Endothelial cell of umbilical vein (primary cell): Measurements from ENCODE around the gene MINAR2.

Source experiments
- FOS ChIP-seq: IDR thresholded peaks from 2 replicates; pipeline ENCODE4 v1.6.1; 2011; ENCODE audit warnings: mild to moderate bottlenecking, low read length, moderate library complexity, borderline replicate concordance; ENCODE audit not compliant: insufficient read depth
- POLR2A ChIP-seq: IDR thresholded peaks from 2 replicates; pipeline ENCODE4 v1.6.1; 2012; ENCODE audit warnings: low read depth, mild to moderate bottlenecking, control low read depth, low read length
- TF ChIP-seq, protein P1 (sequence below), 2 donors: IDR thresholded peaks; 1 replicate in 1 of 2; 2 replicates in 1 of 2; pipeline ENCODE4 v1.5.1; 2011; ENCODE audit warnings: low read length in 2 of 2, mild to moderate bottlenecking in 2 of 2, moderate library complexity in 2 of 2, control low read depth in 1 of 2, inconsistent platforms in 1 of 2, low read depth in 1 of 2; ENCODE audit not compliant: insufficient read depth in 1 of 2; ENCODE audit errors: extremely low read depth in 1 of 2

DNA sequence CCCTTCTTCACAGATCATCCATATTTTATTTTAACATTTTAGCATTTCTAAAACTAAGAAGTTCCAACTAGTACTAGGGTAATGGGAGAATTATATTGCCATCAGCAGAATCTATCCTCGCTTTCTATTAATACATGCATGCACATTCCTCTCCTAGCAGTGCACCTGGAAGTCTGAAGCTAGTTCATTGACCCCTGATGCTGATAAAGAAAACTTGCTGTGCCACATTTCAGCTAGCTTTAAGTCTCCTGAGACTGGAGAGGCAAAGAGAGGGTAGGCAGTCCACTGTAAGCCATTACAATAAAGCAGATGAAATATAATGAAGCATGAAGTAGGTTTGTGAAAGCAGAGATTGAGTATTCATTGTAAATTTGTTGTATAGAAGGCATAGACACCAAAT, 15.8 kb downstream of the MINAR2 start:
- TF ChIP-seq FOS (no peak), POLR2A (no peak)
- TF ChIP-seq, protein P1, sequence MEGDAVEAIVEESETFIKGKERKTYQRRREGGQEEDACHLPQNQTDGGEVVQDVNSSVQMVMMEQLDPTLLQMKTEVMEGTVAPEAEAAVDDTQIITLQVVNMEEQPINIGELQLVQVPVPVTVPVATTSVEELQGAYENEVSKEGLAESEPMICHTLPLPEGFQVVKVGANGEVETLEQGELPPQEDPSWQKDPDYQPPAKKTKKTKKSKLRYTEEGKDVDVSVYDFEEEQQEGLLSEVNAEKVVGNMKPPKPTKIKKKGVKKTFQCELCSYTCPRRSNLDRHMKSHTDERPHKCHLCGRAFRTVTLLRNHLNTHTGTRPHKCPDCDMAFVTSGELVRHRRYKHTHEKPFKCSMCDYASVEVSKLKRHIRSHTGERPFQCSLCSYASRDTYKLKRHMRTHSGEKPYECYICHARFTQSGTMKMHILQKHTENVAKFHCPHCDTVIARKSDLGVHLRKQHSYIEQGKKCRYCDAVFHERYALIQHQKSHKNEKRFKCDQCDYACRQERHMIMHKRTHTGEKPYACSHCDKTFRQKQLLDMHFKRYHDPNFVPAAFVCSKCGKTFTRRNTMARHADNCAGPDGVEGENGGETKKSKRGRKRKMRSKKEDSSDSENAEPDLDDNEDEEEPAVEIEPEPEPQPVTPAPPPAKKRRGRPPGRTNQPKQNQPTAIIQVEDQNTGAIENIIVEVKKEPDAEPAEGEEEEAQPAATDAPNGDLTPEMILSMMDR (IDR thresholded peaks at IDR 0.05; ENCODE audit: extremely low read depth in 1 of 2, insufficient read depth in 1 of 2, low read depth in 1 of 2, low read length in 2 of 2), result no peak
